IMR-90 (cell line): ENCODE measurements around the gene TPRKB. TPM values are rescaled to one million over a fixed set of nuclear protein-coding genes. Genes with fewer than 3 reads are reported as not detected.

Experiments
- ATAC-seq: fragments of 200-7000 bp; cut with Tn5 transposase; 2 replicates; pipeline ENCODE4 v1.9.1; 2020; ENCODE audit warnings: low read depth, mild to moderate bottlenecking, moderate library complexity
- BruUV-seq: library from RNA; stranded (reverse); fragments of 400-500 nt; replicated peaks from 2 replicates; lab custom pipeline; 2021; lab: Mats Ljungman, UMichigan
- CTCF ChIA-PET: fragments of 300-600 bp; formaldehyde crosslinking; extraction: SDS; loops from one replicate; lab custom pipeline; 2021; ENCODE audit warnings: antibody characterized with exemption; lab: Yijun Ruan, JAX
- POLR2A ChIA-PET: fragments of 300-600 bp; sonication (Branson Sonifier 250); formaldehyde crosslinking; loops from one replicate; lab custom pipeline; 2022; ENCODE audit warnings: antibody characterized with exemption; ENCODE audit not compliant: unreplicated experiment; lab: Charles Lee
- DNase-seq: peaks from one replicate; pipeline ENCODE4 v3.0.0; 2013
- H2AFZ ChIP-seq: replicated peaks from 2 replicates; pipeline ENCODE3; 2013; ENCODE audit warnings: low read length, mild to moderate bottlenecking; ENCODE audit not compliant: poor library complexity
- H2AK5ac ChIP-seq: 2 replicates; pipeline ENCODE4 v1.6.1; 2013; ENCODE audit warnings: low read depth, low read length, inconsistent platforms
- H2AK9ac ChIP-seq: replicated peaks from 2 replicates; pipeline ENCODE3; 2013; ENCODE audit warnings: mild to moderate bottlenecking, low read depth, low read length, moderate library complexity; ENCODE audit not compliant: poor library complexity
- H2BK120ac ChIP-seq: 2 replicates; pipeline ENCODE4 v1.6.1; 2013; ENCODE audit warnings: low read depth, low read length, inconsistent platforms
- H2BK15ac ChIP-seq: 3 replicates; pipeline ENCODE4 v1.6.1; 2013; ENCODE audit warnings: low read depth, low read length, inconsistent platforms
- H2BK20ac ChIP-seq: 2 replicates; pipeline ENCODE4 v1.6.1; 2013; ENCODE audit warnings: low read depth, mild to moderate bottlenecking, inconsistent platforms, low read length, moderate library complexity
- H2BK5ac ChIP-seq: 2 replicates; pipeline ENCODE4 v1.6.1; 2013; ENCODE audit warnings: mild to moderate bottlenecking, low read depth, low read length, inconsistent platforms; ENCODE audit not compliant: poor library complexity, severe bottlenecking
- H3K14ac ChIP-seq: replicated peaks from 2 replicates; pipeline ENCODE4 v1.6.1; 2013; ENCODE audit warnings: low read depth, low read length, inconsistent platforms
- H3K18ac ChIP-seq: 2 replicates; pipeline ENCODE4 v1.6.1; 2013; ENCODE audit warnings: low read depth, low read length, control low read depth
- H3K23ac ChIP-seq: 2 replicates; pipeline ENCODE4 v1.6.1; 2013; ENCODE audit warnings: low read depth, low read length, inconsistent platforms
- H3K27ac ChIP-seq: 2 replicates; pipeline ENCODE4 v1.5.1; 2013; ENCODE audit warnings: mild to moderate bottlenecking, control low read depth, low read length; ENCODE audit not compliant: insufficient read depth
- H3K27me3 ChIP-seq: 2 replicates; pipeline ENCODE4 v1.6.1; 2013; ENCODE audit warnings: low read length; ENCODE audit not compliant: control insufficient read depth, insufficient read depth
- H3K36me3 ChIP-seq: 2 replicates; pipeline ENCODE4 v1.6.1; 2013; ENCODE audit warnings: low read length, mixed read lengths; ENCODE audit not compliant: control insufficient read depth, insufficient read depth
- H3K4ac ChIP-seq: 2 replicates; pipeline ENCODE4 v1.6.1; 2013; ENCODE audit warnings: low read depth, low read length, inconsistent platforms
- H3K4me1 ChIP-seq: 2 replicates; pipeline ENCODE4 v1.6.1; 2013; ENCODE audit warnings: low read length, mixed read lengths; ENCODE audit not compliant: control insufficient read depth, insufficient read depth
- H3K4me2 ChIP-seq: 2 replicates; pipeline ENCODE4 v1.6.1; 2013; ENCODE audit warnings: low read depth, mild to moderate bottlenecking, control low read depth, low read length, moderate library complexity
- H3K4me3 ChIP-seq: 2 replicates; pipeline ENCODE4 v1.5.1; 2013; ENCODE audit warnings: low read depth, mild to moderate bottlenecking, control low read depth, low read length, moderate library complexity; ENCODE audit not compliant: insufficient read depth
- H3K56ac ChIP-seq: 2 replicates; pipeline ENCODE4 v1.6.1; 2013; ENCODE audit warnings: low read length, inconsistent platforms; ENCODE audit not compliant: insufficient read depth; ENCODE audit errors: extremely low read depth
- H3K79me1 ChIP-seq, 2 experiments: 2 replicates each; pipeline ENCODE4 v1.6.1; 2013; ENCODE audit warnings: low read length in 2 of 2, inconsistent platforms in 1 of 2, low read depth in 1 of 2
- H3K9ac ChIP-seq: 2 replicates; pipeline ENCODE4 v1.6.1; 2013; ENCODE audit warnings: low read depth, low read length, control low read depth
- H3K9me1 ChIP-seq: 2 replicates; pipeline ENCODE4 v1.6.1; 2013; ENCODE audit warnings: low read length, inconsistent platforms; ENCODE audit not compliant: insufficient read depth
- H3K9me3 ChIP-seq: 2 replicates; pipeline ENCODE4 v1.6.1; 2013; ENCODE audit warnings: low read length; ENCODE audit not compliant: control insufficient read depth, insufficient read depth
- H4K20me1 ChIP-seq: 2 replicates; pipeline ENCODE4 v1.6.1; 2013; ENCODE audit warnings: low read length, inconsistent platforms; ENCODE audit not compliant: insufficient read depth
- H4K5ac ChIP-seq: 2 replicates; pipeline ENCODE4 v1.6.1; 2013; ENCODE audit warnings: mild to moderate bottlenecking, low read depth, low read length, control low read depth
- H4K8ac ChIP-seq, 2 experiments: 2 replicates each; pipeline ENCODE4 v1.6.1; 2013; ENCODE audit warnings: low read depth in 2 of 2, low read length in 2 of 2, control low read depth in 1 of 2, inconsistent platforms in 1 of 2
- H4K91ac ChIP-seq: 2 replicates; pipeline ENCODE4 v1.6.1; 2013; ENCODE audit warnings: low read depth, low read length, inconsistent platforms; ENCODE audit not compliant: insufficient read depth
- FOS ChIP-seq: fragments of 150-350 bp; IDR thresholded peaks from 2 replicates; pipeline ENCODE4 v1.6.1; 2016; ENCODE audit warnings: low read depth, low read length
- MAFK ChIP-seq: IDR thresholded peaks from 2 replicates; pipeline ENCODE4 v1.6.1; 2012; ENCODE audit warnings: low read depth, low read length, improper control_type of control experiment
- SMC3 ChIP-seq: fragments of 150-350 bp; IDR thresholded peaks from 2 replicates; pipeline ENCODE4 v1.6.1; 2016; ENCODE audit warnings: low read depth, mild to moderate bottlenecking, antibody characterized with exemption, low read length, moderate library complexity
- USF2 ChIP-seq: fragments of 150-350 bp; IDR thresholded peaks from 2 replicates; pipeline ENCODE4 v1.6.1; 2017; ENCODE audit warnings: mild to moderate bottlenecking, antibody characterized with exemption, low read length, low read depth
- WGBS, 2 experiments: methylation state at CpG; one replicate each; pipeline versions ENCODE4 v1.1.5 to v1.1.7; 2013; ENCODE audit warnings: missing lambda C conversion rate in 2 of 2; ENCODE audit not compliant: insufficient read length in 1 of 2; ENCODE audit errors: extremely low coverage in 2 of 2; 5-methylcytosine and 5-hydroxymethylcytosine counted together
- dilution Hi-C: fragments of 300-500 bp; cut with HindIII; formaldehyde crosslinking; loops from one replicate; pipeline ENCODE4 v1.14.3; 2018; ENCODE audit warnings: low sequenced_read_pairs; ENCODE audit not compliant: unreplicated experiment
- in situ Hi-C: fragments of 300-500 bp; cut with MboI; formaldehyde crosslinking; loops from 3 replicates; pipeline ENCODE4 v1.14.3; 2019; ENCODE audit warnings: low sequenced_read_pairs, inconsistent platforms, mixed read lengths
- intact Hi-C: fragments of 100-400 bp; cut with micrococcal nuclease; formaldehyde crosslinking; loops from 2 replicates; pipeline ENCODE4 v1.10.0; 2022
- polyA plus RNA-seq, 3 experiments: library from polyadenylated mRNA; depleted of rRNA; stranded (reverse); fragments of >200 nt; gene quantifications; 2 replicates each; pipeline ENCODE4 v1.2.3, GENCODE V29; 2012; ENCODE audit warnings: low replicate concordance in 1 of 3
- total RNA-seq: library from RNA; depleted of rRNA; stranded (reverse); fragments of >200 nt; gene quantifications from 2 replicates; pipeline ENCODE4 v1.2.3, GENCODE V29; 2012
- TF ChIP-seq, protein P1 (sequence below): conservative IDR thresholded peaks from 2 replicates; pipeline ENCODE4 v1.5.1; 2012; ENCODE audit warnings: mild to moderate bottlenecking, low read depth, low read length, improper control_type of control experiment

The TPRKB gene
- total and polyA plus RNA-seq, 2 of the 4 experiments (the other 2 are of a cell fraction): 35.3 to 37.6 TPM

GRCh38 chr2:73685764-73686438 is 51.2 kb downstream of the TPRKB start:
- BruUV-seq: no TSS peak

More at GRCh38 chr2:73685764-73686438, 51.2 kb downstream of the TPRKB start:
- no peak overlapping the region for H2BK20ac ChIP-seq
- H3K23ac ChIP-seq: no peak overlapping the region
- no peak overlapping the region for H2AFZ ChIP-seq
- WGBS, 2 experiments: 56% methylated on average over 2 of the region's 4 CpGs; no CpG with 5 or more reads in 1 of the 2 experiments
- DNase-seq (no peak), ATAC-seq (no peak)
- no peak overlapping the region for H2AK5ac ChIP-seq
- no peak overlapping the region for H2BK5ac ChIP-seq
- H3K9me1 ChIP-seq: no peaks in the 10 kb centered on the region
- POLR2A ChIA-PET: no interaction called here
- no peak overlapping the region for H4K91ac ChIP-seq
- H3K36me3 ChIP-seq: no peaks in the 10 kb centered on the region
- in situ Hi-C loops: no loop called here
- H3K27me3 ChIP-seq: peaks cover 4% of the 10 kb centered on the region; the same call in 1 of the 2 replicates
- H3K56ac ChIP-seq: no peak overlapping the region
- no peaks in the 10 kb centered on the region for H3K79me1 ChIP-seq
- no peak overlapping the region for H3K18ac ChIP-seq
- H3K4me2 ChIP-seq: no peak overlapping the region
- H4K20me1 ChIP-seq: no peaks in the 10 kb centered on the region
- no peak overlapping the region for H2BK120ac ChIP-seq
- H3K4me3 ChIP-seq: no peak overlapping the region
- no peak overlapping the region for H2BK15ac ChIP-seq
- no peaks in the 10 kb centered on the region for H3K4me1 ChIP-seq
- no peak overlapping the region for H4K8ac ChIP-seq
- H3K14ac ChIP-seq: no peak overlapping the region
- no peak overlapping the region for H3K9ac ChIP-seq
- H3K9me3 ChIP-seq: no peaks in the 10 kb centered on the region
- intact Hi-C loops: no loop called here
- H2AK9ac ChIP-seq: no peak overlapping the region
- TF ChIP-seq, protein P1, sequence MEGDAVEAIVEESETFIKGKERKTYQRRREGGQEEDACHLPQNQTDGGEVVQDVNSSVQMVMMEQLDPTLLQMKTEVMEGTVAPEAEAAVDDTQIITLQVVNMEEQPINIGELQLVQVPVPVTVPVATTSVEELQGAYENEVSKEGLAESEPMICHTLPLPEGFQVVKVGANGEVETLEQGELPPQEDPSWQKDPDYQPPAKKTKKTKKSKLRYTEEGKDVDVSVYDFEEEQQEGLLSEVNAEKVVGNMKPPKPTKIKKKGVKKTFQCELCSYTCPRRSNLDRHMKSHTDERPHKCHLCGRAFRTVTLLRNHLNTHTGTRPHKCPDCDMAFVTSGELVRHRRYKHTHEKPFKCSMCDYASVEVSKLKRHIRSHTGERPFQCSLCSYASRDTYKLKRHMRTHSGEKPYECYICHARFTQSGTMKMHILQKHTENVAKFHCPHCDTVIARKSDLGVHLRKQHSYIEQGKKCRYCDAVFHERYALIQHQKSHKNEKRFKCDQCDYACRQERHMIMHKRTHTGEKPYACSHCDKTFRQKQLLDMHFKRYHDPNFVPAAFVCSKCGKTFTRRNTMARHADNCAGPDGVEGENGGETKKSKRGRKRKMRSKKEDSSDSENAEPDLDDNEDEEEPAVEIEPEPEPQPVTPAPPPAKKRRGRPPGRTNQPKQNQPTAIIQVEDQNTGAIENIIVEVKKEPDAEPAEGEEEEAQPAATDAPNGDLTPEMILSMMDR: no peak
- TF ChIP-seq FOS (no peak), USF2 (no peak), MAFK (no peak), SMC3 (no peak)
- no peak overlapping the region for H3K27ac ChIP-seq
- no peak overlapping the region for H3K4ac ChIP-seq
- dilution Hi-C loops: no loop called here
- no peak overlapping the region for H4K5ac ChIP-seq
- CTCF ChIA-PET: no interaction called here
